A549 (cell line): ENCODE results near the gene TMEM132D. TPM values are rescaled to one million over a fixed set of nuclear protein-coding genes. Genes with fewer than 3 reads are reported as not detected.

Experiments used
- ATAC-seq, 2 experiments: fragments of 200-7000 bp in 1 of 2; fragments of >200 bp in 1 of 2; cut with Nextera tagmentation in 1 of 2; cut with Tn5 transposase in 1 of 2; 3 replicates each; pipeline versions ENCODE4 v1.8.0 to v1.9.1; 2018 to 2020; ENCODE audit warnings: mild to moderate bottlenecking in 1 of 2, moderate library complexity in 1 of 2
- CTCF ChIA-PET: fragments of 300-600 bp; sonication (Branson Sonifier 250); formaldehyde crosslinking; extraction: SDS; loops from one replicate; lab custom pipeline; 2021; ENCODE audit warnings: antibody characterized with exemption, inconsistent platforms; lab: Yijun Ruan, JAX
- POLR2A ChIA-PET: fragments of 350-600 bp; formaldehyde crosslinking; extraction: SDS; loops from one replicate; lab custom pipeline; 2021; ENCODE audit warnings: antibody characterized with exemption, inconsistent platforms; lab: Yijun Ruan, JAX
- DNase-seq, 2 experiments: peaks; one replicate each; pipeline versions ENCODE4 v3.0.0 to v3.0.0-alpha.2; 2011 to 2016; ENCODE audit warnings: low read depth in 1 of 2, low spot score in 1 of 2
- FAIRE-seq: peaks from 2 replicates; lab custom pipeline; 2011; peaks lifted over from hg19 to GRCh38; lab: Jason Lieb, UNC
- H3K27ac ChIP-seq, 2 experiments: fragments of >200 bp; sonication (Bioruptor Twin); formaldehyde crosslinking; 3 replicates each; pipeline ENCODE4 v1.5.1; 2016 to 2017
- H3K4me1 ChIP-seq: fragments of >200 bp; sonication (Bioruptor Twin); formaldehyde crosslinking; 3 replicates; pipeline ENCODE4 v1.6.1; 2016
- H3K4me2 ChIP-seq: fragments of >200 bp; sonication (Bioruptor Twin); formaldehyde crosslinking; 3 replicates; pipeline ENCODE4 v1.6.1; 2016
- H3K4me3 ChIP-seq: fragments of >200 bp; sonication (Bioruptor Twin); formaldehyde crosslinking; 3 replicates; pipeline ENCODE4 v1.5.1; 2016
- H3K9me3 ChIP-seq: fragments of >200 bp; sonication (Bioruptor Twin); formaldehyde crosslinking; 3 replicates; pipeline ENCODE4 v1.6.1; 2016
- BHLHE40 ChIP-seq: IDR thresholded peaks from 2 replicates; pipeline ENCODE4 v1.6.1; 2012; ENCODE audit warnings: low read depth, low read length, inconsistent platforms
- CBX2 ChIP-seq: fragments of 200-600 bp; sonication (generic); IDR thresholded peaks from 2 replicates; pipeline ENCODE4 v1.6.1; 2016; ENCODE audit warnings: low read depth, mild to moderate bottlenecking, borderline replicate concordance
- CEBPB ChIP-seq, 2 experiments: fragments of >200 bp in 1 of 2; sonication (Bioruptor Twin) in 1 of 2; formaldehyde crosslinking in 1 of 2; IDR thresholded peaks; 2 replicates each; pipeline ENCODE4 v1.6.1; 2012 to 2016
- EHF ChIP-seq: fragments of 250-450 bp; sonication (Bioruptor Pico); IDR thresholded peaks from 2 replicates; pipeline ENCODE4 v1.5.0; 2020; ENCODE audit warnings: mild to moderate bottlenecking
- EP300 ChIP-seq, 2 experiments: fragments of >200 bp; sonication (Bioruptor Twin); formaldehyde crosslinking; IDR thresholded peaks; 2 replicates in 1 of 2; 3 replicates in 1 of 2; pipeline ENCODE4 v1.6.1; 2016 to 2017
- FOSB ChIP-seq: fragments of 250-450 bp; sonication (Bioruptor Pico); IDR thresholded peaks from 2 replicates; pipeline ENCODE4 v1.5.0; 2020; ENCODE audit warnings: mild to moderate bottlenecking, moderate library complexity
- HOXB5 ChIP-seq: fragments of 250-450 bp; sonication (Bioruptor Pico); IDR thresholded peaks from 2 replicates; pipeline ENCODE4 v1.5.0; 2020; ENCODE audit warnings: mild to moderate bottlenecking, moderate library complexity
- JUN ChIP-seq, 2 experiments: fragments of >200 bp; sonication (Bioruptor Twin); formaldehyde crosslinking; IDR thresholded peaks; 2 replicates in 1 of 2; 3 replicates in 1 of 2; pipeline ENCODE4 v1.6.1; 2016 to 2017
- KDM1A ChIP-seq: fragments of 200-600 bp; sonication (generic); IDR thresholded peaks from 2 replicates; pipeline ENCODE4 v1.6.1; 2016; ENCODE audit warnings: low read depth, mild to moderate bottlenecking
- NR3C1 ChIP-seq: fragments of >200 bp; sonication (Bioruptor Twin); formaldehyde crosslinking; IDR thresholded peaks from 3 replicates; pipeline ENCODE4 v1.6.1; 2017
- POLR2AphosphoS2 ChIP-seq: conservative IDR thresholded peaks from 2 replicates; pipeline ENCODE4 v1.6.1; 2012; ENCODE audit warnings: low read length, improper control_type of control experiment, inconsistent platforms
- RAD21 ChIP-seq, 2 experiments: fragments of >200 bp in 1 of 2; sonication (Bioruptor Twin) in 1 of 2; formaldehyde crosslinking in 1 of 2; IDR thresholded peaks in 1 of 2; conservative IDR thresholded peaks in 1 of 2; 2 replicates in 1 of 2; 3 replicates in 1 of 2; pipeline ENCODE4 v1.6.1; 2012 to 2018; ENCODE audit warnings: inconsistent platforms in 1 of 2
- RCOR1 ChIP-seq: fragments of 150-350 bp; IDR thresholded peaks from 2 replicates; pipeline ENCODE4 v1.6.1; 2014; ENCODE audit warnings: antibody characterized with exemption, low read length, low read depth
- SMC3 ChIP-seq: fragments of >200 bp; sonication (Bioruptor Twin); formaldehyde crosslinking; IDR thresholded peaks from 3 replicates; pipeline ENCODE4 v1.6.1; 2018; ENCODE audit warnings: inconsistent platforms
- SREBF2 ChIP-seq: fragments of 450-650 bp; IDR thresholded peaks from 2 replicates; pipeline ENCODE4 v1.6.1; 2014; ENCODE audit warnings: mild to moderate bottlenecking, moderate library complexity
- TP53 ChIP-seq: fragments of 250-450 bp; sonication (Bioruptor Pico); IDR thresholded peaks from 2 replicates; pipeline ENCODE4 v1.5.0; 2021; ENCODE audit warnings: mild to moderate bottlenecking, moderate library complexity
- ZC3H11A ChIP-seq: fragments of 450-650 bp; IDR thresholded peaks from 2 replicates; pipeline ENCODE4 v1.6.1; 2014; ENCODE audit warnings: antibody characterized with exemption, mild to moderate bottlenecking
- ZFP36 ChIP-seq: fragments of 450-650 bp; IDR thresholded peaks from 2 replicates; pipeline ENCODE4 v1.6.1; 2014; ENCODE audit warnings: borderline replicate concordance; ENCODE audit not compliant: partially characterized antibody
- WGBS: methylation state at CpG from one replicate; pipeline ENCODE4 v1.1.6; 2017; ENCODE audit errors: missing lambda C conversion rate; 5-methylcytosine and 5-hydroxymethylcytosine counted together
- polyA plus RNA-seq, 4 experiments: library from polyadenylated mRNA; depleted of rRNA in 3 of 4; stranded (reverse); fragments of >200 nt; fragmentation: RNase III in 1 of 4; extraction: RNeasy Plus Mini Kit Qiagen cat#74134 plus additional on column Dnase treatment in 1 of 4; gene quantifications; 2 replicates in 3 of 4; 3 replicates in 1 of 4; pipeline ENCODE4 v1.2.3, GENCODE V29; 2011 to 2017
- TF ChIP-seq, protein P1 (sequence below): fragments of 150-350 bp; IDR thresholded peaks from 2 replicates; pipeline ENCODE4 v1.6.1; 2014; ENCODE audit warnings: low read depth, mild to moderate bottlenecking, low read length
- TF ChIP-seq, protein P2 (sequence below): fragments of >200 bp; sonication (Bioruptor Twin); formaldehyde crosslinking; IDR thresholded peaks from 3 replicates; pipeline ENCODE4 v1.6.1; 2016
- TF ChIP-seq, protein P3 (sequence below): IDR thresholded peaks from 2 replicates; pipeline ENCODE4 v1.6.1; 2012; ENCODE audit warnings: low read depth, borderline replicate concordance
- TF ChIP-seq, protein P4 (sequence below): fragments of 450-650 bp; IDR thresholded peaks from 2 replicates; pipeline ENCODE4 v1.6.1; 2014; ENCODE audit warnings: antibody characterized with exemption
- TF ChIP-seq, protein P5 (sequence below): fragments of >200 bp; sonication (Bioruptor Twin); formaldehyde crosslinking; IDR thresholded peaks from 3 replicates; pipeline ENCODE4 v1.5.1; 2016
- TF ChIP-seq, protein P6 (sequence below): fragments of 250-450 bp; sonication (Bioruptor Pico); IDR thresholded peaks from 2 replicates; pipeline ENCODE4 v1.5.0; 2020; ENCODE audit warnings: low read depth, mild to moderate bottlenecking, moderate library complexity
- TF ChIP-seq, protein P7 (sequence below): fragments of >200 bp; sonication (Bioruptor Twin); formaldehyde crosslinking; IDR thresholded peaks from 2 replicates; pipeline ENCODE4 v1.6.1; 2016

Gene TMEM132D
- polyA plus RNA-seq, 2 of the 4 experiments (the other 2 are of a cell fraction), result not detected

DNA sequence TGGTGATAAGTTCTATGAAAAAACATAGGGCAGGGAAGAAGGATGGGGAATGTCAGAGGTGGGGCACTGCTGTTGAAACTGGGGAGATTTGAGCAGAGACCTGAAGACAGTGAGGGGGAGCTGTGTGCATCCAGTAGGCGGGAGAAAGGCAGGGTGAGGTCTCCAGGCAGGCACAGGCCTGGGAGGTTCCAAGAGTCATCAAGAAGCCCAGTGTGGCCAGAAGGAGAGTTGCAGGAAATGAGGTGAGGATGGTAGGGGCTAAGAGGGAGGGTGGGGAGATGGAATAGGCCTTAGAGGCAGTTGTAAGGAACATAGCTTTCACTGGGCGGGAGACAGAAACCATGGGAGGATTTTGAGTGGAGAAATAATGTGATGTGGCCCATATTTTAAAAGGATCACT lies 708.7 kb downstream of the TMEM132D start:
- H3K4me1 ChIP-seq, result no peaks in the 10 kb centered on the region
- 0% methylated on average over 2 of the region's 2 CpGs for WGBS
- H3K9me3 ChIP-seq, result 0 out of 3 replicates have a peak, but pooled peaks cover 2% of the 10 kb centered on the region
- no peak for ATAC-seq
- ChIA-PET CTCF (interaction anchor here (1.0 kb wide), 1 partner anchor 412 kb away, joined by 3 read pairs; no protein-coding TSS in a partner anchor), POLR2A (no interaction called here)
- TF ChIP-seq, protein P1, sequence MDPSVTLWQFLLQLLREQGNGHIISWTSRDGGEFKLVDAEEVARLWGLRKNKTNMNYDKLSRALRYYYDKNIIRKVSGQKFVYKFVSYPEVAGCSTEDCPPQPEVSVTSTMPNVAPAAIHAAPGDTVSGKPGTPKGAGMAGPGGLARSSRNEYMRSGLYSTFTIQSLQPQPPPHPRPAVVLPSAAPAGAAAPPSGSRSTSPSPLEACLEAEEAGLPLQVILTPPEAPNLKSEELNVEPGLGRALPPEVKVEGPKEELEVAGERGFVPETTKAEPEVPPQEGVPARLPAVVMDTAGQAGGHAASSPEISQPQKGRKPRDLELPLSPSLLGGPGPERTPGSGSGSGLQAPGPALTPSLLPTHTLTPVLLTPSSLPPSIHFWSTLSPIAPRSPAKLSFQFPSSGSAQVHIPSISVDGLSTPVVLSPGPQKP, result no peak
- TF ChIP-seq POLR2AphosphoS2, result no peak
- no peak for TF ChIP-seq CBX2
- no peak for TF ChIP-seq EP300 (IDR thresholded peaks at IDR 0.05)
- no peak for TF ChIP-seq CEBPB (IDR thresholded peaks at IDR 0.05)
- TF ChIP-seq ZFP36, result no peak
- TF ChIP-seq, protein P2, sequence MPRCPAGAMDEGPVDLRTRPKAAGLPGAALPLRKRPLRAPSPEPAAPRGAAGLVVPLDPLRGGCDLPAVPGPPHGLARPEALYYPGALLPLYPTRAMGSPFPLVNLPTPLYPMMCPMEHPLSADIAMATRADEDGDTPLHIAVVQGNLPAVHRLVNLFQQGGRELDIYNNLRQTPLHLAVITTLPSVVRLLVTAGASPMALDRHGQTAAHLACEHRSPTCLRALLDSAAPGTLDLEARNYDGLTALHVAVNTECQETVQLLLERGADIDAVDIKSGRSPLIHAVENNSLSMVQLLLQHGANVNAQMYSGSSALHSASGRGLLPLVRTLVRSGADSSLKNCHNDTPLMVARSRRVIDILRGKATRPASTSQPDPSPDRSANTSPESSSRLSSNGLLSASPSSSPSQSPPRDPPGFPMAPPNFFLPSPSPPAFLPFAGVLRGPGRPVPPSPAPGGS, result no peak
- TF ChIP-seq, protein P3, sequence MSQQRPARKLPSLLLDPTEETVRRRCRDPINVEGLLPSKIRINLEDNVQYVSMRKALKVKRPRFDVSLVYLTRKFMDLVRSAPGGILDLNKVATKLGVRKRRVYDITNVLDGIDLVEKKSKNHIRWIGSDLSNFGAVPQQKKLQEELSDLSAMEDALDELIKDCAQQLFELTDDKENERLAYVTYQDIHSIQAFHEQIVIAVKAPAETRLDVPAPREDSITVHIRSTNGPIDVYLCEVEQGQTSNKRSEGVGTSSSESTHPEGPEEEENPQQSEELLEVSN, result no peak
- no peak for TF ChIP-seq SREBF2
- no peak for TF ChIP-seq BHLHE40
- no peak for TF ChIP-seq ZC3H11A
- TF ChIP-seq EHF (CRISPR knock-in tag), result no peak
- TF ChIP-seq, protein P4, sequence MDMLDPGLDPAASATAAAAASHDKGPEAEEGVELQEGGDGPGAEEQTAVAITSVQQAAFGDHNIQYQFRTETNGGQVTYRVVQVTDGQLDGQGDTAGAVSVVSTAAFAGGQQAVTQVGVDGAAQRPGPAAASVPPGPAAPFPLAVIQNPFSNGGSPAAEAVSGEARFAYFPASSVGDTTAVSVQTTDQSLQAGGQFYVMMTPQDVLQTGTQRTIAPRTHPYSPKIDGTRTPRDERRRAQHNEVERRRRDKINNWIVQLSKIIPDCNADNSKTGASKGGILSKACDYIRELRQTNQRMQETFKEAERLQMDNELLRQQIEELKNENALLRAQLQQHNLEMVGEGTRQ, result no peak
- TF ChIP-seq KDM1A, result no peak
- TF ChIP-seq FOSB, result no peak
- no peak for TF ChIP-seq HOXB5 (CRISPR knock-in tag)
- TF ChIP-seq, protein P5, sequence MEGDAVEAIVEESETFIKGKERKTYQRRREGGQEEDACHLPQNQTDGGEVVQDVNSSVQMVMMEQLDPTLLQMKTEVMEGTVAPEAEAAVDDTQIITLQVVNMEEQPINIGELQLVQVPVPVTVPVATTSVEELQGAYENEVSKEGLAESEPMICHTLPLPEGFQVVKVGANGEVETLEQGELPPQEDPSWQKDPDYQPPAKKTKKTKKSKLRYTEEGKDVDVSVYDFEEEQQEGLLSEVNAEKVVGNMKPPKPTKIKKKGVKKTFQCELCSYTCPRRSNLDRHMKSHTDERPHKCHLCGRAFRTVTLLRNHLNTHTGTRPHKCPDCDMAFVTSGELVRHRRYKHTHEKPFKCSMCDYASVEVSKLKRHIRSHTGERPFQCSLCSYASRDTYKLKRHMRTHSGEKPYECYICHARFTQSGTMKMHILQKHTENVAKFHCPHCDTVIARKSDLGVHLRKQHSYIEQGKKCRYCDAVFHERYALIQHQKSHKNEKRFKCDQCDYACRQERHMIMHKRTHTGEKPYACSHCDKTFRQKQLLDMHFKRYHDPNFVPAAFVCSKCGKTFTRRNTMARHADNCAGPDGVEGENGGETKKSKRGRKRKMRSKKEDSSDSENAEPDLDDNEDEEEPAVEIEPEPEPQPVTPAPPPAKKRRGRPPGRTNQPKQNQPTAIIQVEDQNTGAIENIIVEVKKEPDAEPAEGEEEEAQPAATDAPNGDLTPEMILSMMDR, result no peak
- no peak for TF ChIP-seq NR3C1
- TF ChIP-seq, protein P6, sequence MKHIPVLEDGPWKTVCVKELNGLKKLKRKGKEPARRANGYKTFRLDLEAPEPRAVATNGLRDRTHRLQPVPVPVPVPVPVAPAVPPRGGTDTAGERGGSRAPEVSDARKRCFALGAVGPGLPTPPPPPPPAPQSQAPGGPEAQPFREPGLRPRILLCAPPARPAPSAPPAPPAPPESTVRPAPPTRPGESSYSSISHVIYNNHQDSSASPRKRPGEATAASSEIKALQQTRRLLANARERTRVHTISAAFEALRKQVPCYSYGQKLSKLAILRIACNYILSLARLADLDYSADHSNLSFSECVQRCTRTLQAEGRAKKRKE (CRISPR knock-in tag), result no peak
- H3K4me2 ChIP-seq, result no peak overlapping the region
- no peak for FAIRE-seq
- no peak overlapping the region for H3K27ac ChIP-seq
- no peak for DNase-seq
- no peak overlapping the region for H3K4me3 ChIP-seq

DNA sequence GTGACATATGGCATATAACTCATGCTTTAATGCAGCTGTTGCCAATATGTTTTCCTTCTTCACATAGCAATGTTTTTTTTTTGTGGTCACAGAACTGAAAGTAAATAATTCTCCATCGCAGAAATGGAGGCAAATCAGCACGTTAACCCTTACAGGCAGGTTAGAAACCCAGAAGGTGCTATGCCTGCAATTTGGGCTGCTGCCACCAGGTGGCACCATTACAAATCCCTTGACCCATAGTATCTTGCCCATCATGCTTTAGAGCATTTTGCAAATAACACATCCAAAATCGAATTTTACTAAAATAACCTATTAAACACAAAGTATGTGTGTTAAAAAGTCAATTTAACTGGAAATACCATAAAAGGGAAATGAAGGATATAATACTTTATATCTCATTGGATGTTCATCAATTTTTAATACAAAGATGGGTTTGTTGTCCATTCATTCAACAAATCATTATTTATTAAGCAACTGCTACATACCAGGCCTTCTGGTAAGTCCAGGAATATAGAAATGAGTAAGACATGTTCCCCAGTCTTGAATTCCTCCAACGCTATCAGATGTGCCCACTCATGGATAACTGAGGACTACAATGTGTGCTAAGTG lies 710.5 kb downstream of the TMEM132D start:
- Histone ChIP-seq H3K4me2 (no peak overlapping the region), H3K9me3 (0 out of 3 replicates have a peak, but pooled peaks cover 2% of the 10 kb centered on the region), H3K27ac (no peak overlapping the region), H3K4me3 (no peak overlapping the region), H3K4me1 (no peaks in the 10 kb centered on the region)
- CTCF ChIA-PET, result interaction anchor here (0.6 to 0.7 kb wide), 3 partner anchors 9 to 707 kb away, joined by 3 to 4 read pairs (median 3); no protein-coding TSS in a partner anchor
- 26% methylated on average over 4 of the region's 4 CpGs for WGBS
- ATAC-seq (0 out of 6 replicates have a peak, but pooled peaks of 1 of the 2 experiments have one; percentile 59), DNase-seq (peak; percentile 9 to 29), FAIRE-seq (no peak)
- TF ChIP-seq ZFP36 (no peak), SMC3 (peak; percentile 20; the same call in 1 of the 3 replicates), TP53 (no peak), SREBF2 (no peak), RAD21 (conservative IDR thresholded peaks at IDR 0.05 in 1 of 2, IDR thresholded peaks at IDR 0.05 in 1 of 2) (peak in 1 of 2 experiments; percentile 45; a peak in 2 of 5 replicates), RCOR1 (no peak), EP300 (IDR thresholded peaks at IDR 0.05) (no peak), JUN (IDR thresholded peaks at IDR 0.05) (no peak)
- TF ChIP-seq, protein P7, sequence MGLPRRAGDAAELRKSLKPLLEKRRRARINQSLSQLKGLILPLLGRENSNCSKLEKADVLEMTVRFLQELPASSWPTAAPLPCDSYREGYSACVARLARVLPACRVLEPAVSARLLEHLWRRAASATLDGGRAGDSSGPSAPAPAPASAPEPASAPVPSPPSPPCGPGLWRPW, result no peak
- TF ChIP-seq, protein P3, result no peak
- POLR2A ChIA-PET, result no interaction called here
